ENCODE measurements around the gene OS9.

DNA sequence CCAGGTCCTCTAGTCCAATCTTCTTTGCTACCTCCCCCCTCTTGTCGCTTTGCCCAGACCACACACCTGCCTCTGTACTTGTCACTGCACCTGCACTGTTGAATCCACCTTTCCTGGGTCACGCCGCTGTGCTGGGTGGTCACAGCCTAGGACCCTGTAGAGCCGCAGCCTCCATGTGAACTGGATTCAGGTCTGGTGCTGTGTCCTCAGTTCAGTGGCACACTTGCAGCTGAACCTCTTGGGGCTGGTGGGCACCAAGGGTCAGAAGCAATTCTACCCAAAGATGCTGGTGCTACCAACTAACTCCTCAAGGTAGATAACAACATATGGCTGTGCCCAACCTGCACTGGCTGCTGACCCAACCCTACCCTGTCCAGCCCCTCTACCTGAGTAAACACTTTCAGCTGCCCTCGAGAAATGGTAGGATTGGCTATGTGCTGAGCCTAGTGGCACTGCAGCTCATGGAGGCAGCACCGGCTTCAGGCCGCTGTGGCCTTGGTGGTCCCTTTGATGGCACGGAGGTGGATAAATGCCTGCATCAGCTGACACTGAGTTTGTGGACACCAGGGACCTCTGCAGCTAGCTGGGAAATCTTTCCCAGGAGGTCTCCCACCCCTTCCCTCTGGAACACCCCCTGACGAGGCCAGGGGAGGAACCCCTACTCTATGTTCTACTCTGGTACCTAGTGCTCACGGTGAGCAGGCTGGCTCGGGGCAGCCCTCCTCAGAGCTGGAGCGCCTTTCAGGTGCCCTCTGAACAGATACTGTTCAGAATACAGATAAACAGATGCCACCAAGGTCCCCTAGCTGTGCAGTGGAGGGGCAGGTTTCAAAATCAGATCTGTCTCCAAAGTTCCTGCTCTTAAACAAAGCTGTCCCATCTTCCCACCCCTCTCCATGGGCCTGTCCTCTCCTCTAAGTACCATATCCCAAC, 30.3 kb downstream of the OS9 start:
- TF ChIP-seq, protein P1, sequence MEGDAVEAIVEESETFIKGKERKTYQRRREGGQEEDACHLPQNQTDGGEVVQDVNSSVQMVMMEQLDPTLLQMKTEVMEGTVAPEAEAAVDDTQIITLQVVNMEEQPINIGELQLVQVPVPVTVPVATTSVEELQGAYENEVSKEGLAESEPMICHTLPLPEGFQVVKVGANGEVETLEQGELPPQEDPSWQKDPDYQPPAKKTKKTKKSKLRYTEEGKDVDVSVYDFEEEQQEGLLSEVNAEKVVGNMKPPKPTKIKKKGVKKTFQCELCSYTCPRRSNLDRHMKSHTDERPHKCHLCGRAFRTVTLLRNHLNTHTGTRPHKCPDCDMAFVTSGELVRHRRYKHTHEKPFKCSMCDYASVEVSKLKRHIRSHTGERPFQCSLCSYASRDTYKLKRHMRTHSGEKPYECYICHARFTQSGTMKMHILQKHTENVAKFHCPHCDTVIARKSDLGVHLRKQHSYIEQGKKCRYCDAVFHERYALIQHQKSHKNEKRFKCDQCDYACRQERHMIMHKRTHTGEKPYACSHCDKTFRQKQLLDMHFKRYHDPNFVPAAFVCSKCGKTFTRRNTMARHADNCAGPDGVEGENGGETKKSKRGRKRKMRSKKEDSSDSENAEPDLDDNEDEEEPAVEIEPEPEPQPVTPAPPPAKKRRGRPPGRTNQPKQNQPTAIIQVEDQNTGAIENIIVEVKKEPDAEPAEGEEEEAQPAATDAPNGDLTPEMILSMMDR (conservative IDR thresholded peaks at IDR 0.05; ENCODE audit: low read length) = no peak
- TF ChIP-seq EZH2phosphoT487 (IDR thresholded peaks at IDR 0.05; ENCODE audit: borderline replicate concordance, low read depth, low read length) = no peak

Data from OCI-LY7 (cell line).